GM12878 (cell line): ENCODE results near the gene ZNF451. TPM values are rescaled to one million over a fixed set of nuclear protein-coding genes. Genes with fewer than 3 reads are reported as not detected.

Experiments used
- ATAC-seq: fragments of 200-7000 bp; cut with Tn5 transposase; 3 replicates; pipeline ENCODE4 v1.9.1; 2020; ENCODE audit warnings: mild to moderate bottlenecking, moderate library complexity
- BruUV-seq: library from RNA; stranded (reverse); fragments of 400-500 nt; replicated peaks from 2 replicates; lab custom pipeline; 2021; lab: Mats Ljungman, UMichigan
- CTCF ChIA-PET: fragments of 300-600 bp; sonication (Branson Sonifier 250); formaldehyde crosslinking; extraction: SDS; loops from one replicate; lab custom pipeline; 2021; ENCODE audit warnings: inconsistent platforms; lab: Yijun Ruan, JAX
- POLR2A ChIA-PET: fragments of 350-600 bp; formaldehyde crosslinking; extraction: SDS; loops from one replicate; lab custom pipeline; 2021; ENCODE audit warnings: inconsistent platforms; lab: Charles Lee
- RAD21 ChIA-PET: fragments of 300-600 bp; sonication (Branson Sonifier 250); formaldehyde crosslinking; loops from one replicate; lab custom pipeline; 2023; ENCODE audit warnings: antibody characterized with exemption; ENCODE audit not compliant: unreplicated experiment; lab: Charles Lee
- SMC1A ChIA-PET: fragments of 300-600 bp; sonication (Branson Sonifier 250); formaldehyde crosslinking; loops from one replicate; lab custom pipeline; 2023; ENCODE audit not compliant: unreplicated experiment, uncharacterized antibody; lab: Charles Lee
- DNase-seq: peaks from one replicate; pipeline ENCODE4 v3.0.0-alpha.2; 2011; ENCODE audit warnings: low read depth, low spot score
- FAIRE-seq: peaks from 3 replicates; lab custom pipeline; 2011; peaks lifted over from hg19 to GRCh38; lab: Jason Lieb, UNC
- H2AFZ ChIP-seq: 2 replicates; pipeline ENCODE4 v1.6.0; 2011; ENCODE audit warnings: low read depth, low read length, control low read depth; ENCODE audit not compliant: control insufficient read depth
- H3K27ac ChIP-seq: 2 replicates; pipeline ENCODE4 v1.5.1; 2011; ENCODE audit warnings: control low read depth; ENCODE audit not compliant: control insufficient read depth, insufficient read depth
- H3K27me3 ChIP-seq, 2 experiments: replicated peaks in 1 of 2; 2 replicates each; pipeline versions ENCODE4 v1.6.0 to v1.6.1; 2011; ENCODE audit warnings: low read length in 1 of 2; ENCODE audit not compliant: control insufficient read depth in 2 of 2, insufficient read depth in 2 of 2
- H3K36me3 ChIP-seq, 2 experiments: 2 replicates each; pipeline ENCODE4 v1.5.1; 2011; ENCODE audit warnings: low read length in 1 of 2; ENCODE audit not compliant: control insufficient read depth in 2 of 2, insufficient read depth in 2 of 2
- H3K4me1 ChIP-seq: 2 replicates; pipeline ENCODE4 v1.6.1; 2011; ENCODE audit warnings: mild to moderate bottlenecking, low read length, moderate library complexity, mixed read lengths; ENCODE audit not compliant: control insufficient read depth, insufficient read depth
- H3K4me2 ChIP-seq: 2 replicates; pipeline ENCODE4 v1.6.0; 2011; ENCODE audit warnings: control low read depth; ENCODE audit not compliant: control insufficient read depth, insufficient read depth
- H3K4me3 ChIP-seq: fragments of 200-600 bp; sonication (generic); 2 replicates; pipeline ENCODE4 v1.5.1; 2016
- H3K79me2 ChIP-seq: 2 replicates; pipeline ENCODE4 v1.6.0; 2011; ENCODE audit warnings: low read length; ENCODE audit not compliant: control insufficient read depth, insufficient read depth
- H3K9ac ChIP-seq: 2 replicates; pipeline ENCODE4 v1.8.0; 2011; ENCODE audit warnings: low read length, control low read depth, mixed read lengths; ENCODE audit not compliant: control insufficient read depth, insufficient read depth
- H3K9me3 ChIP-seq: replicated peaks from 3 replicates; pipeline ENCODE4 v1.5.1; 2011; ENCODE audit warnings: mild to moderate bottlenecking, low read length; ENCODE audit not compliant: control insufficient read depth, insufficient read depth
- H4K20me1 ChIP-seq: 2 replicates; pipeline ENCODE4 v1.6.0; 2011; ENCODE audit not compliant: control insufficient read depth, insufficient read depth
- BHLHE40 ChIP-seq, 2 experiments: fragments of 450-650 bp in 1 of 2; IDR thresholded peaks; 2 replicates each; pipeline ENCODE4 v1.6.1; 2011 to 2017; ENCODE audit warnings: low read depth in 2 of 2, borderline replicate concordance in 1 of 2, improper control_type of control experiment in 1 of 2, low read length in 1 of 2, mild to moderate bottlenecking in 1 of 2
- FOXK2 ChIP-seq: fragments of 450-650 bp; IDR thresholded peaks from 2 replicates; pipeline ENCODE4 v1.6.1; 2017; ENCODE audit warnings: mild to moderate bottlenecking, moderate library complexity
- HDAC2 ChIP-seq: fragments of 200-600 bp; sonication (generic); IDR thresholded peaks from 2 replicates; pipeline ENCODE4 v1.6.1; 2017
- NFYB ChIP-seq: IDR thresholded peaks from 2 replicates; pipeline ENCODE4 v1.6.1; 2011; ENCODE audit warnings: low read depth, mild to moderate bottlenecking, low read length, improper control_type of control experiment, moderate library complexity; ENCODE audit not compliant: insufficient read depth
- NKRF ChIP-seq: fragments of 450-650 bp; conservative IDR thresholded peaks from 2 replicates; pipeline ENCODE4 v1.6.1; 2017; ENCODE audit warnings: mild to moderate bottlenecking, moderate library complexity
- NR2F1 ChIP-seq: fragments of 450-650 bp; conservative IDR thresholded peaks from 2 replicates; pipeline ENCODE4 v1.6.1; 2017; ENCODE audit warnings: mild to moderate bottlenecking
- POLR2A ChIP-seq: IDR thresholded peaks from 2 replicates; pipeline ENCODE4 v1.6.1; 2011; ENCODE audit warnings: low read depth, mild to moderate bottlenecking, low read length
- ZBTB4 ChIP-seq: fragments of 450-650 bp; formaldehyde crosslinking; IDR thresholded peaks from 2 replicates; pipeline ENCODE4 v1.4.0; 2022; ENCODE audit warnings: mild to moderate bottlenecking, moderate library complexity
- ZBTB40 ChIP-seq: fragments of 450-650 bp; IDR thresholded peaks from 2 replicates; pipeline ENCODE4 v1.6.1; 2016; ENCODE audit warnings: mild to moderate bottlenecking, moderate library complexity, borderline replicate concordance
- WGBS: methylation state at CpG from one replicate; pipeline ENCODE4 v1.1.6; 2016; ENCODE audit warnings: low lambda C conversion rate; ENCODE audit not compliant: insufficient replicate concordance, insufficient coverage; ENCODE audit errors: missing lambda C conversion rate; 5-methylcytosine and 5-hydroxymethylcytosine counted together
- in situ Hi-C: fragments of 300-500 bp; cut with MboI; formaldehyde crosslinking; loops from 9 replicates; pipeline ENCODE4 v1.14.3; 2018; ENCODE audit warnings: mixed read lengths
- intact Hi-C: fragments of 100-400 bp; cut with micrococcal nuclease; formaldehyde crosslinking; loops from one replicate; pipeline ENCODE4 v1.14.2; 2022; ENCODE audit not compliant: unreplicated experiment
- polyA plus RNA-seq, 11 experiments: library from polyadenylated mRNA; depleted of rRNA in 4 of 11; unstranded in 6 of 11; stranded (reverse) in 5 of 11; fragments of >200 nt; fragmentation: Nextera tagmentation in 4 of 11; fragmentation: Illumina TruSeq in 1 of 11; extraction: Ambion mirVana in 4 of 11; extraction: Trizol in 1 of 11; gene quantifications; 1 replicate in 1 of 11; 2 replicates in 10 of 11; pipeline versions ENCODE4 v1.2.1 to v1.2.3, GENCODE V29; 2011 to 2016; ENCODE audit warnings: inconsistent platforms in 2 of 11, missing spikeins in 2 of 11, low read depth in 1 of 11
- total RNA-seq, 4 experiments: library from RNA; depleted of rRNA in 3 of 4; stranded (reverse); fragments of >200 nt in 3 of 4; fragmentation: Illumina TruSeq in 1 of 4; extraction: Trizol in 1 of 4; gene quantifications; 2 replicates each; pipeline versions ENCODE4 v1.2.1 to v1.2.3, GENCODE V29; 2013 to 2021

ZNF451 gene
- total and polyA plus RNA-seq, 10 of the 15 experiments (the other 5 are each of a cell fraction or from before 2014, with no cell fraction given), result 6.5 to 44.4 (median 23.8) TPM

GRCh38 chr6:57162516-57162915 lies 72.5 kb downstream of the ZNF451 start:
- H3K4me3 ChIP-seq, result no peak overlapping the region
- no peak overlapping the region for H3K9ac ChIP-seq
- ATAC-seq, result no peak
- peak; percentile 7 for FAIRE-seq
- H4K20me1 ChIP-seq, result no peaks in the 10 kb centered on the region
- H2AFZ ChIP-seq, result no peak overlapping the region
- peaks cover 0 to 2% of the 10 kb centered on the region in 2 experiments; a peak in 1 of 4 replicates for H3K36me3 ChIP-seq
- in situ Hi-C loops (loop anchor here (5.0 kb wide), 1 partner anchor 70 kb away; the partner anchor contains the start of gene ZNF451), intact Hi-C loops (no loop called here)
- ChIA-PET POLR2A (no interaction called here), CTCF (interaction anchor here (2.0 kb wide), 1 partner anchor 10 kb away, joined by 11 read pairs; the partner anchor contains the start of gene BAG2), RAD21 (interaction anchor here (1.0 kb wide), 2 partner anchors 28 to 59 kb away, joined by 3 to 4 read pairs; partner anchors contain the start of gene RAB23), SMC1A (interaction anchor here (0.9 to 3.1 kb wide), 5 partner anchors 8 to 46 kb away, joined by 3 to 16 read pairs (median 4); partner anchors contain the start of gene BAG2)
- H3K27ac ChIP-seq, result no peak overlapping the region
- H3K9me3 ChIP-seq, result no peaks in the 10 kb centered on the region
- WGBS, result 100% methylated on average over 3 of the region's 3 CpGs
- BruUV-seq, result no TSS peak
- H3K4me2 ChIP-seq, result no peak overlapping the region
- H3K79me2 ChIP-seq, result no peaks in the 10 kb centered on the region
- no peak for DNase-seq
- TF ChIP-seq ZBTB4, result no peak
- TF ChIP-seq ZBTB40, result no peak
- TF ChIP-seq NFYB, result no peak
- no peak for TF ChIP-seq FOXK2
- TF ChIP-seq HDAC2, result no peak
- TF ChIP-seq NKRF, result no peak
- TF ChIP-seq POLR2A, result no peak
- TF ChIP-seq BHLHE40 (IDR thresholded peaks at IDR 0.05; ENCODE audit: borderline replicate concordance in 1 of 2, low read depth in 2 of 2, low read length in 1 of 2), result no peak
- TF ChIP-seq NR2F1, result no peak
- H3K27me3 ChIP-seq, result no peaks in the 10 kb centered on the region
- H3K4me1 ChIP-seq, result no peaks in the 10 kb centered on the region
